NCI-H345 treated with DMSO at 0.1 percent for 48 hours (cell line): ENCODE measurements around the gene FCRL4.

Experiments used
- DNase-seq: peaks from one replicate; lab custom pipeline; 2025; ENCODE audit not compliant: unreplicated experiment; lab: John Stamatoyannopoulos, UW

Gene FCRL4

DNA sequence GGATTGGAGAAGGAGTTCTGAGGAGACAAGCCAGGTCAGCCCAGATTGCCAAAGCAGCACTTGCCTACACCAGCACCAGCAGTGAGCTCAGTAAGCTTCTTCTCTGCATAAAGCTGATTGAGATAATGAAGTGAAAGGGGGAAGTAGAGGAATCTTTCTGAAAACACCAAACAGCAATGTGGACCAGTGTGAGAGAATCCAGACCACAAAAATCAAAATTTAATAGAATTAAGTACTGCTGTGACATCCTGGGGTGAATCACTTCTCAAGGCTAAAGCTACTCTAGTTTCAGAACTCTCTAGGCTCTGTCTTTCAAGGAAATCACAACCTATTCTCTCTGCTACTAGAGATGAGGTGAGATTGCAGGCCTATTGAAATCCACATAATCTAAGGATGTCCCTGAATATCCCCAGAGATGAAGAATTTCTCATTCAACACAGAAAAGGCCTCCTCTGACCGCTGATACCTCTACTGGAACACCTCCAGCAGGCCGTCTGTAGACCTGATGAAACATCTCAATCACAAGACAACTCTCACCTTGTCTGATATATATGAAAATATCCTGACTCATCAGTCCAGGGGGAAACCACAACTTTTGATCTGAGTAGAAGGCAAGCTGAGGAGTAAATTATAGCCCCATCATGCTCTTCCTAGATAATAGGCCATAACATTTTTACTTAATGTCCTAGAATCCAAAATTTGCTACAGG is at the start of gene FCRL4:
Gene FCRL4, minus strand, starts transcription at position 127 of the 709 bp plus-strand sequence. CDS start 141 bp downstream, outside the sequence.
- DNase-seq, result no peak

DNA sequence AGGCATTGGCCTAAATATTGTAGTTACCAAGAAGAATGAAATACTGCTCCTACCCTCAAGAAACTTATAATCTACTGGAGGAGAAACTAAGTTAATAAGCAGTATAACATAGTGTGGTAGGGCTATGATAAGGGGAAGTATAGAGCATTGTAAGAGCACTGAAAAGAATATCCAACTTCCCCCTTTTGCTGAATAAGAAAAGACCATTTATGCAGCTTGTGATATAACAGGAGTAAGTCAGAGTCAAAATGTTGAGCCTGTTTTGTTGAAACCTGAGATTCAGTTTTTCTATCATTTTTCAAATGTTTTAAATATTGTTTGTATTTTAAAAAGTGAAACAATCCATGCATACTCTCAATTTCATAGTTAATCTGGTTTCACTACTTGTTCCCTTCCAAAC is 48.3 kb upstream of the FCRL4 start:
- no peak for DNase-seq

DNA sequence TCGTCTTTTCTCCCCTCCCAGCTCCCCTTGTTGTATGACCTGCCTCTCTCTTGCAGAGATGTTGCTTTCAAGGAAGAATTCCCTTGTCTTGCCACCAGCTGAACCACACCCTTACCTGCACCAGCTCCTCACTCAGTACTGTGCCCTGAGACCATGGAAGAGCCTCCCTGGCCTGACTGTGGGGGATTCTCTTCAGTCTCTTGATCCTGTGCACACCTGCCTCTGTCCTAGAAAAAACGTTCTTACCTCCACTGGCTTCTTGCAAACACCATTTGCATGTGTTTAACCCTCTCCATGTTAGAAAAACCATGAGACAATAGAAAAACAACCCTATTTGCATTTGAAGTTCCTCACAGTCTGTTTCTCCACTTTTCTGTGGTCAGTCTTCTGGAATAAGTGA is 43.3 kb upstream of the FCRL4 start:
- no peak for DNase-seq

DNA sequence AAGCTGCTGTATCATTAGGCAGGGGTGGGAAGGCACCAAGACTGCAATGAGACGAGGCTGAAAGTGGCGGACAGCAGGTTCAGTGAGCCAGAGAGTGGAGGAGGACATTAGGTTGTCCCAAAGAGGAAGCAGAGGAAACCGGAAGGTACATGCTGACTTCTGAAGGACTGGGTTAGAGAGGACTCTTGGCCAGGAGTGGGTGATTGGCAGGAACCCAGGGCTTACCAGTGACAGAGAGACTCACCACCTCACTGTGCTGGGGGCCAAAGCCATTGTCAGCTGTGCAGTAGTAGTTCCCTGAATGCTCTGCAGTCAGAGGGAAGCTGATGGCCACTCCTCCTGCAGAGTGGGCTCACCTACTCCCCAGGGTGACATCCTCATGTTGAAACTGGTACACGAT is 41.9 kb upstream of the FCRL4 start:
- no peak for DNase-seq

DNA sequence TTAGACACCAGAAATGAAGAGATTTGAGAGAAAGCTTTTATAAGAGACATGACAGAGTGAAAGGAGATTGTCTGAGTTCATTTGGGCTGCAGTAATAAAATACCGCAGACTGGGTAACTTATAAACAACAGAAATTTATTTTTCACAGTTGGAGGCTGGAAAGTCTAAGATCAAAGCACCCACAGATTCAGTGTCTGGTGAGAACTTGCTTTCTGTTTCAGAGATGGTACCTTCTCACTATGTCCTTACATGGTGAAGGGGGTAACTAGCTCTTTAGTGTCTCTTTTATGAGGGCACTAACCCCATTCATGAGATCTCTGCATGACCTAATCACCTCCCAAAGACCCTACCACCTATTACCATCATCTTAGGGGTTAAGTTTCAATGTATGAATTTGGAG is 30.9 kb upstream of the FCRL4 start:
- no peak for DNase-seq

DNA sequence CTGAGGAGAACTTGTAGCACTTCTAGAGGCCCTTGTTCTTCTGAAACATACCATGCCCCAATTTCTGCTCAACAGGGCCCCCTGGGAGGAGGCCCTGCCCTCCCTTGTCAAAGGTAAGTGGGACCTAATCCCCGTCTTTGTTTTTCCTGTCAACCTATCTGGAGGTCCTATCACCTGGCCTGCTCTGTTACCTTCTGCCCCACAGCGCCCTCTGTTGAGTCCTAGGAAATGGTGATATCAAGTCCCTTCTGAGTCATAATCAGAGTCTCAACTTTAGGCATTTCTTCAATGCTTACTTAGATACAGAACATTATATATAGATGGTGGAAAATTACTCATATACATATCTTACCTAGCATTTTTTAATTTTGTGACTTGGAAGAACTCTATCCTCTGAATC is 28.2 kb upstream of the FCRL4 start:
- no peak for DNase-seq

DNA sequence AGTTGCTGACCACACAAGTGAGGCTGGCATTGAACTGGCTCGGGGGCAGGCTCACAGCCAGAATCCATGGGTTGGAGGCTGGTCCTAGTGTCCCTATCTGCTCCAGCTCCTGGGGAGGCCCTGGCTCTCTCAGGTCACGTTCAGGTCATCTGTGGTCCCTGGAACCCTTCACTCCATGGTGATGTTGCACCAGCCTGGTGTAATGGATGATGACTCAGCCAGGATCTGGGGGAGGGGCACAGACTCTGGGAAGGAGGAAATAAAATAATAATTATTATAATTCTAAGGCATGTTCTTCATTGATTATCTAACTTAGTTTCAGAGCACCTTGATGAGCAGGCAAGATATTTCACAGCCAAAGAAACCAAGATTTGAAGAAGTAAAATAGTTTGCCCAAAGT is 26.6 kb upstream of the FCRL4 start:
- no peak for DNase-seq

DNA sequence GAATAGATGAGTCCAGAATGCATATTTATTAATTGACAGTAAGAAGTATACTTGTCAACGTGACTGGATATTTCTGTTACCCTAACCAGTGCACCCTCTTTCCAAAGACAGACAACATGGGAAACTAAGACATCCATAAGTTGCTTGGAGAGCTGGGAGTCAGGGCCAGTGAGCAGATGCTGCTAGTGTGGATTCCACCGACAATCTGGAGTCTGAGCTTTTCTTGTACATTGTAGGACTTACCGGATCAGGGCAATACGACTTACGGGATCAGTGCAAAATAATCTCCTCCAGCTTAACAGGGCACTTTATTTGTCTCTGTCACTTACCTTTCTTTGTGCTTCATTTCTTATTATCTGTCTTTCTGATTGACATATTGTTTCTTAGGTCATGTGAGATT is 24.6 kb upstream of the FCRL4 start:
- no peak for DNase-seq

DNA sequence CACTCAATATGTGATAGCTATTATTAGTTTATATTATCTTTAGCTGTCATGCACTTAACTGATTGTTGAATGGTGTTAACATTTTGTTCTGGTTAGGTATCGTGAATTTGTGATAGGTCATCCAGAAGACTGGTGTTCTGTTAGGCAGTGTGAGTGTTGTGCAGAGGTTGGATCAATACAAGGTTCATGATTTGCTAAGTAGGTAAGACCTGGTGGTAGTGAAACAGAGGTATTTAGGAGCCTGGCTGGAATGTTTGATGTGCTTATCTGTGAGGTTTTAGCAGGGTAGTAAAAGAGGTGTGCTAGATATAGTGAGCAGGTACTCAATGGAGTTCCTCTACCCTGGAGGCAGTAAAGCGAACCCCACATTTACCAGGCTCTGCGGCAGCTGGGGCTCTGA is 20.3 kb upstream of the FCRL4 start:
- DNase-seq, result no peak

DNA sequence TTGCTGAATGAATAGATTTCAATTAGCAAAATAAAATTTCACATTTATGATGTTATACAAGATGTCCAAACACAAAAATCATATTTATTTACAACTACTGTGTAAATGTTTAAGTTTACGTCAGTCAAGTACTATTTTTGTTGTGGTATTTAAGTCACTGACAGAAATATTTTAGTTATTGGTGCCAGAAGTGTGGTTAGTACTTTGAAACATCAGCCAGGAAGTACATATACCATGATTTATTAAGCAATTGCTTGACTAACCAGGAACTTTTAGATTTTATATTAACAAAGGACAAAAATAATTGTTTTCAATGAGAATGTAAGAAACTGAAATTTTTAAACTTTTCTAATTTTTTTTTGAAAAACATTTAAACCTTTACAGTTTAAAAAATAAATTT is 2.4 kb upstream of the FCRL4 start:
- no peak for DNase-seq

DNA sequence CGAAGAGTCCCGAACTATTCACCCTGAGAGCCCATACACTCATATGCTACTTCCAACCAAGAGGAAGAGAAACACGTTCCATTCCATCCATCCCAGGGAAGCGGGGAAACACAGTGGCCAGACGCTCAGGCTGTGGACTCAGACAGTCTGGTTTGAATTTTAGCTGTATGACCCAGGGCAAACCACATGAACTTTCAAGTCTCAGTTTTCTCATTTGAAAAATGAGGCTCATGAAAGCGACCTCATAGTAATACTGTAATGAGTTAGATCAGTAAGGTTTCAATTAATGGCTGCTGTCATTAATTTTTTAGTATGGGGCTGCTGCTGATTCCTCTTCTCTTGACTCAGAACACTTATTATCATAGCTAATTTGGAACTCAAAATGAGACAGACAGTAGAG is 1.5 kb downstream of the FCRL4 start:
- no peak for DNase-seq

DNA sequence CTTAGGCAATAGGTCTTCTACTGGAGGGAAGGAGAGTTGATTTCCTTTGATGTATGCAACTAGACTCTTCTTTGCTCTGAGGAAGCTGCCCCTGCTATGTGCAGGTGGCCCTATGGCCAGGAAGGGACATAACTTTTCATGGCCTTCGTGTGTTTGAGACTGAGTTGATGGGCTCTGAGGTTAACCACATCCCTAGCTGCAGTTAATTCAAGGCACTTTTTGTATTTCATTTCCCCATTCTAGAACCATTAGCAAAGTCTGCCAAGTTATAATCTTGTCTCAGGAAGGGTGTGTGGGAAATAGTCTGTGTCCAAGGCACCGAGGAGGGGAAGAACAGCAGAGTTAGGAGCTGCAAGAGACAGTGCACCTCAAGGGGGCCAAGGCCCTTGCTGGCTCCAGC is 2.5 kb downstream of the FCRL4 start:
- DNase-seq, result no peak

DNA sequence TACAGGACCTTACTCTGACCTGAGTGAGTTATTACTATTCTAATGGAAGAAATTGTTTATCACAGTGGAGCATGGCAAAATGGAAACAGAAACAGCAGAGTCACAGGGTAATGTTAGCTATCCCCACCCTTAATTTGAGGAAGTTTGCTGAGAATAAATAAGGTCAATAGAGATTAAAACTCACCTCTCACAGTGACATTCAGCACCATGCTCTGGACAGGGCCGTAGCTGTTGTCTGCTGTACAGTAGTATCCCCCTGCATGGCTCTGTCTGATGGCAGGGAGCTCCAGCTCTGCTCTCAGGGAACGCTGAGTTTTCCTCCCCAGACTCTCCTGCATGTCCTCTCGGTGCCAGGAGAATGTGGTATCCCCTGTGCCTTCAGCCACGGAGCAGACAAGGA is 11.9 kb downstream of the FCRL4 start:
- DNase-seq, result no peak

DNA sequence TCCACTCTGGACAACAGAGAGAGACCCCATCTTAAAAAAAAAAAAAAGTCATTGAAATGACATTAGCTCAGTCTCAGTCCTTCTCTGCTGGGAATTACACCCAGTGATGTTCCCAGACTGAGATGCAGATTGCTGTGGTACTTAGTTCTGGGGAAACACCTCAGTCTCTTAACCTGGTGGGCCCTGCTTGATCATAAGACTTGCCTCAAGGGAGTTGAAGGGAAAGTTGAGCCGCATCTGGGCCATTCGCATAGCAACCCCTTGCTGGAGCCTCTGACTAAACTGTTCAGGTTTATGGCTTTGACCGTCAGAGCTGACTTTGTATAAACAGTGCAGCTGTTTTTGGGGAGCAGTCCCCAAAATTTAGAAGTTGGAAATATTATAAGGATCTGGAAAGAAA is 13.4 kb downstream of the FCRL4 start:
- no peak for DNase-seq

DNA sequence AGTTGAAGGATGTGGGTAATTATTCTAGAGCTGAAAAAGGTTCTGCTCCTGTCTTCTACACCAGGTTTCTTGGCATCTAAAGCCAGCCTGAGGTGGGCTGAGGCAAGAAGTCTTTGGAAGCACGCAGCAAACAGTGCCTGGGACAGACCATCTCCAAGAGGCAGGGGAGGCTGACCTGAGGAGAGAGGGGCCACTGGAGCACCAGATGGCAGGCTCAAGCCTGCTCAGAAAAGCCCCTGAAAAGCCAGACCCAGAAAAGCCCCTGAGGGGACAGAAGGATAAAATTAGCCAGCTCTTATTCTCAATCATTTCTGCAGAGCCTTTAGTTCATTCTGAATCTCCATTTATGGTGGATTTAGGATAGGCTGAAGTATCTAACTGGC is 17.1 kb downstream of the FCRL4 start:
- no peak for DNase-seq

DNA sequence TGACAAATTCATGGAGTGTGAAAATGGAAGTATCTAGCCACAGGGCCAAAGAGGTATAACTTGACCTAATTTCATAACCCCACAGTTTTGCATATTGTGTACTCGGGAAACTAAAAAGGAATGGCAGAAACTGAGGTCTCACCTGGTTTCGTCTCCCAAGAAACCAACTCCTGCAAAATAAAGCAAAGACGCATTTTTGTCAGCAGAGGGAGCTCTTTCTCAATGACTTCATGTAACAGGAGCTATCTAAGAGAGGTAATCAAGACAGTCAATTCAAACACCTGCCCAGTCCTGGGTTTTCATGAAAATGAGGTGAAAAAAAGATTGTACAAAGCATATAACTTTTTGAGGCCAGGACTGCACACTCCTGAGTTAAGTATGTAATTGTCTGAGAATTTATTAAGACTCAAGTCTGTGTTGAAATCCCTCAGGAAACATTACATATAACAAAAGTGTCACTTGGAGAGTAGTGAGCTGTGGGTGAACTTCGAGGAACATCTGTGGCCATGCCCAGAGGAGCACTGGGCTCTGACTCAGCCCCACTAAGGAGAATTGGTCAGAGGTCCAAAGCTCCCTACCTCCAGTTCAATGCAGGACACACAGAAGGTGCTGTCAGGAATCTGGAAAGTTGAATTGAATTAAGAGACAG is 17.6 kb downstream of the FCRL4 start:
- DNase-seq, result peak; percentile 21

DNA sequence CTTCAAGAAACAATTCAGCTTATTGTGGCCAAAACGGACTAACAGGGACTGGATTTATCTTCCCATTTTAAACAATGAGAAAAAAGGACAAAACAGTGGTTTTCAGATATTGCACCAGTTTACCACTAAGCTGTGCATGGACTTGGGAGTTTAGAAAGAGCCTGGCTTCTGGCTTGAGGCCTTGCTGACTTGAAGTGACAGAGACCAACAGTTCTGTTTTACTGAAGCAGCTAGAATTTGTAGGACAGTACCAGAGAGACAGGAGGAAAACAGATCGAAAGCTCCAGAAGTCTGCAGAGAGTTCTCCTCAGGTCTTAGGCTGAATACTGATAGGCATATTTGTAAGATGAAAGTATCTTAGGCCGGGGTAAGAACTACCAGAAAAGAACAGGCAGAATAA is 20.5 kb downstream of the FCRL4 start:
- no peak for DNase-seq

DNA sequence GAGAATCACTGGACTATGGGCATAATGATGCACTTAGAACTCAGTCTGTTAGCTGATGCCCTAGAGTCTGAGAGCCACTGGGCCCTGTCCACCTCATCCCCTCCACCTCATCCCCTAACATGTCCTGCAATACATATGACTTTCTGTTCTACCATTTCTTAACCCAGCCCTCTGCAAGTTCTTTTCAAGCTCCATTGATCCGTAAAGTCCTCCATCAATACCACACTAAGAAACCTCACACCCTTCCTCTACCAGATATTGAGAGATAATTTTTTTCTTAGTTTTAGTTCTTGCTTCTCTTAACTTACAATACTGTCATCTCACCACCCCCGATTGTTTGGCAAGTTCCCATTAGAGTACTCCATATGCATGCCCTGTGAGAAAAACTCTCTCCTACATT is 22.1 kb downstream of the FCRL4 start:
- DNase-seq, result no peak

DNA sequence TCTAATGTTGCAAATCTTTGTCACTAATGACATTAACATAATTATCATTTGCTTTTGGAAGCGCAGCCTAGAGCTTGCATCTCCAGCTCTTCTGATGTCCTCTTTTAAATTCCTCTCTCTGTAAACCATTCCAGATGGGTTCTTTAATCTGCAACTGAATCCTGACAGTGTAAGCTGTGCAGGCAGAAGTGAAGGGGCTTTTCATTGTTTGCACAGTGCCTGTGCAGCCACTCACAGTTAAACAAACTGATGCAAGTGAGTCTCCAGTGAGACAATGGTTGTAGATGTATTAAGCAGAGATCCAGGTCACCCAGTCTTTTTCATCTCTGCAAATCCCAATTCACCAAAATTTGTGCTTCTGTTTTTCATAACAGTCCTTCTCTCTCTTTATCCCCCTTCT is 23.0 kb downstream of the FCRL4 start:
- DNase-seq, result no peak

DNA sequence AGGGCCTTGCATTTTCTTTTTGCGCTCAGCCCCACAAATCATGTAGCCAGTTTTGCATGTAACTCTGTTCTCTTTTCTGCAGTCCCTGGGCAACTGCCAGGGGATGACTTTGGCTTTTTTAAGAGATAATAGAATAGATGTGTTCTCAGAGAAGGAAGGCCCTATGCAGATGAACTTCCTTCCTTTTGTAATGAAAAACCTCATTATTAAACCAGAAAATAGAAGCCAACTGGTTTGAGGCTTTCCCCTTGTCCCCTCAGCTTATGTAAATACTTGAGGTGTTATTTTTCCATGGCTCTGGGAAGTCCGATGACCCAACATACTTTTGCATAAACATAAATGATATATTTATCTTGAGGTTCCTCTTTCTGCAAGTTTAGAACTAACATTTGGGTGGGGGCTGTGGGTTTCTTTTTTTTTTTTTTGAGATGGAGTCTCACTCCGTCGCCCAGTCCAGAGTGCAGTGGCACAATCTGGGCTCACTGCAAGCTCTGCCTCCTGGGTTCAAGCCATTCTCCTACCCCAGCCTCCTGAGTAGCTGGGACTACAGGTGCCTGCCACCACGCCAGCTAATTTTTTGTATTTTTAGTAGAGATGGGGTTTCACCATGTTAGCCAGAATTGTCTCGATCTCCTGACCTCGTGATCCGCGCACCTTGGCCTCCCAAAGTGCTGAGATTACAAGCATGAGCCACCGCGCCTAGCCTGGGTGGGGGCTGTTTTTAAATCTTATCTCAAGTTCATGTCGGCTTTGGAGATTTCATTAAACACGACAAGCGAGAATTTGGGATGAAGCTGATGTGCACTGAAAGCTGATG is 31.2 kb downstream of the FCRL4 start:
- no peak for DNase-seq

DNA sequence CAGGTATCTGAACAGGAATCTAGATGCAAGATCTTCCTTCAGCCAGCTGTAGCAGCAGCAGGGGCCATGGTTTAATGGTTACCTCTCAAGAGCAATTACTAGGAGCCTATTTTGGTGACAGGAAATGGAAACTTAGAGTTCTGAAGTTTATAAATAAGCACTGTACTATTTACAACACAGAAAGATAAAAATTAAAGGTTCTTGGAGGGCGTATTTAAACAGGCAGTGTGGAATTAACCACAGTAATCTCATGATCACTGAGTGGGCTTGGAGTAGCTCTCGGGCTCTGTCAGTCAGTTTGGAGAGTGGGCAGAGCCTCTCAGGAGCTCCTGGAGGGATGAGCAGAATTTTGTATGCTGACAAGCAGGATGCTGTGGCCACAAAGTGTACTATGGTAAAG is 35.4 kb downstream of the FCRL4 start:
- no peak for DNase-seq

DNA sequence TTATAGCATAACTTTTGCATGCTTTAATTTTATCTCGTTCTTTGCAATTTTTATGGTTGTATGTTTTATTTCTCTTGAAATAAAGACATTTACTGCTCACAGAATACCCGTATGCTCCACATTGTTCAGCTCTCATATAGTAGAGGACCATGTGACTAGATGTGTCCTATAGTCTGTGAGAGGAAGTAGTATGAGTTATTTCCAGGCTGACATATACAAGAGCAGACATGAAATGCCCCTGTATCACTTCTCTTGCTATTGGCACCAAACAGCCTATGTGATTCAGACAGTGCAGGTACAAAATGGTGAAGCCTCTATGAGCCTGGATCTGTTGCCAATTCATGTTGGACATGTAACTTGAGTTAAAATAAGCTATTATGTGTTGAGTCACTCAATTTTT is 39.8 kb downstream of the FCRL4 start:
- no peak for DNase-seq
